H1 (cell line): ENCODE measurements around the gene PLCB1. TPM values are rescaled to one million over a fixed set of nuclear protein-coding genes. Genes with fewer than 3 reads are reported as not detected.

ENCODE experiments used
- CTCF ChIA-PET: fragments of 300-600 bp; sonication (Branson Sonifier 250); formaldehyde crosslinking; loops from one replicate; lab custom pipeline; 2021; ENCODE audit not compliant: partially characterized antibody; lab: Charles Lee
- POLR2A ChIA-PET: fragments of 300-600 bp; sonication (Branson Sonifier 250); formaldehyde crosslinking; loops from one replicate; lab custom pipeline; 2021; ENCODE audit warnings: inconsistent platforms; ENCODE audit not compliant: partially characterized antibody; lab: Charles Lee
- DNase-seq, 2 experiments: peaks; one replicate each; pipeline versions ENCODE4 v3.0.0 to v3.0.0-alpha.2; 2010 to 2022; ENCODE audit warnings: low spot score in 2 of 2, low read depth in 1 of 2, mixed read lengths in 1 of 2
- FAIRE-seq: peaks from 2 replicates; lab custom pipeline; 2011; peaks lifted over from hg19 to GRCh38; lab: Jason Lieb, UNC
- H2AFZ ChIP-seq: 2 replicates; pipeline ENCODE4 v1.8.1; 2012; ENCODE audit warnings: low read length, inconsistent platforms
- H2AK5ac ChIP-seq: 2 replicates; pipeline ENCODE4 v1.6.1; 2013; ENCODE audit warnings: low read depth, low read length
- H2BK120ac ChIP-seq: replicated peaks from 2 replicates; pipeline ENCODE3; 2013; ENCODE audit warnings: low read depth, low read length, inconsistent platforms
- H2BK12ac ChIP-seq: 2 replicates; pipeline ENCODE4 v1.6.1; 2013; ENCODE audit warnings: low read depth, low read length
- H2BK15ac ChIP-seq: 2 replicates; pipeline ENCODE4 v1.6.1; 2013; ENCODE audit warnings: low read length
- H2BK20ac ChIP-seq: 2 replicates; pipeline ENCODE4 v1.6.1; 2013; ENCODE audit warnings: low read length
- H2BK5ac ChIP-seq: 2 replicates; pipeline ENCODE4 v1.6.1; 2013; ENCODE audit warnings: low read depth, low read length
- H3K14ac ChIP-seq: 2 replicates; pipeline ENCODE4 v1.6.1; 2013; ENCODE audit warnings: inconsistent platforms; ENCODE audit not compliant: insufficient read length
- H3K18ac ChIP-seq: 2 replicates; pipeline ENCODE4 v1.6.1; 2013; ENCODE audit warnings: low read length; ENCODE audit errors: extremely low read depth
- H3K23ac ChIP-seq: 2 replicates; pipeline ENCODE4 v1.6.1; 2013; ENCODE audit warnings: inconsistent platforms; ENCODE audit not compliant: insufficient read length
- H3K23me2 ChIP-seq: 2 replicates; pipeline ENCODE4 v1.6.1; 2013; ENCODE audit warnings: low read depth, low read length
- H3K27ac ChIP-seq: 2 replicates; pipeline ENCODE4 v1.6.1; 2011; ENCODE audit warnings: low read depth, low read length, inconsistent platforms
- H3K27me3 ChIP-seq, 4 experiments: replicated peaks in 1 of 4; 1 replicate in 1 of 4; 2 replicates in 3 of 4; pipeline versions ENCODE4 v1.6.1 to v1.8.1; 2011 to 2013; ENCODE audit warnings: low read length in 3 of 4, mild to moderate bottlenecking in 3 of 4, inconsistent platforms in 2 of 4, mixed read lengths in 2 of 4, moderate library complexity in 1 of 4; ENCODE audit not compliant: control insufficient read depth in 3 of 4, insufficient read depth in 3 of 4; ENCODE audit errors: extremely low read depth in 1 of 4
- H3K36me3 ChIP-seq, 4 experiments: 2 replicates each; pipeline versions ENCODE4 v1.6.1 to v1.8.1; 2011 to 2013; ENCODE audit warnings: mild to moderate bottlenecking in 4 of 4, low read length in 3 of 4, moderate library complexity in 2 of 4, control low read depth in 1 of 4, inconsistent platforms in 1 of 4; ENCODE audit not compliant: insufficient read depth in 4 of 4, control insufficient read depth in 2 of 4
- H3K4ac ChIP-seq: replicated peaks from 2 replicates; pipeline ENCODE3; 2013; ENCODE audit warnings: low read length, low read depth, mixed read lengths, inconsistent platforms; ENCODE audit not compliant: insufficient read length
- H3K4me1 ChIP-seq, 4 experiments: replicated peaks in 1 of 4; 1 replicate in 1 of 4; 2 replicates in 3 of 4; pipeline versions ENCODE4 v1.6.1 to v1.8.1; 2011 to 2013; ENCODE audit warnings: low read length in 3 of 4, inconsistent platforms in 2 of 4, mixed read lengths in 1 of 4; ENCODE audit not compliant: insufficient read depth in 4 of 4, control insufficient read depth in 3 of 4
- H3K4me2 ChIP-seq, 2 experiments: 2 replicates each; pipeline versions ENCODE4 v1.6.1 to v1.8.1; 2011 to 2013; ENCODE audit warnings: low read depth in 2 of 2, low read length in 2 of 2, control low read depth in 1 of 2, inconsistent platforms in 1 of 2, mild to moderate bottlenecking in 1 of 2; ENCODE audit not compliant: insufficient read depth in 1 of 2
- H3K4me3 ChIP-seq, 4 experiments: fragments of 200-600, 300-600 bp in 1 of 4; sonication (generic), shearing (Covaris generic), sonication (Bioruptor Twin) in 1 of 4; 2 replicates each; pipeline versions ENCODE4 v1.5.1 to v1.8.1; 2011 to 2016; ENCODE audit warnings: low read length in 4 of 4, low read depth in 3 of 4, control low read depth in 2 of 4, inconsistent platforms in 2 of 4, mild to moderate bottlenecking in 2 of 4, mixed read lengths in 1 of 4, moderate library complexity in 1 of 4; ENCODE audit not compliant: insufficient read depth in 2 of 4; ENCODE audit errors: extremely low read depth in 1 of 4
- H3K56ac ChIP-seq: replicated peaks from 2 replicates; pipeline ENCODE3; 2013; ENCODE audit warnings: low read depth, mild to moderate bottlenecking, mixed read lengths, low read length, inconsistent platforms; ENCODE audit not compliant: insufficient read length
- H3K79me1 ChIP-seq: 2 replicates; pipeline ENCODE4 v1.6.1; 2013; ENCODE audit warnings: low read depth, low read length, control low read depth
- H3K79me2 ChIP-seq, 2 experiments: 2 replicates each; pipeline versions ENCODE4 v1.6.1 to v1.8.1; 2012 to 2013; ENCODE audit warnings: low read length in 2 of 2, mild to moderate bottlenecking in 2 of 2, inconsistent platforms in 1 of 2; ENCODE audit not compliant: insufficient read depth in 2 of 2, control insufficient read depth in 1 of 2
- H3K9ac ChIP-seq, 4 experiments: replicated peaks in 1 of 4; 1 replicate in 1 of 4; 2 replicates in 3 of 4; pipeline versions ENCODE4 v1.6.1 to v1.8.1; 2011 to 2013; ENCODE audit warnings: low read depth in 3 of 4, low read length in 3 of 4, control low read depth in 2 of 4, mild to moderate bottlenecking in 2 of 4, moderate library complexity in 2 of 4, inconsistent platforms in 1 of 4; ENCODE audit errors: extremely low read depth in 1 of 4
- H3K9me3 ChIP-seq, 2 experiments: 2 replicates each; pipeline versions ENCODE4 v1.6.1 to v1.8.1; 2012 to 2013; ENCODE audit warnings: mild to moderate bottlenecking in 2 of 2, moderate library complexity in 2 of 2, control low read depth in 1 of 2, inconsistent platforms in 1 of 2, low read depth in 1 of 2, low read length in 1 of 2, mixed read lengths in 1 of 2; ENCODE audit not compliant: insufficient read depth in 2 of 2
- H4K20me1 ChIP-seq, 2 experiments: replicated peaks in 1 of 2; 2 replicates each; pipeline versions ENCODE3 to v1.8.1; 2011 to 2013; ENCODE audit warnings: inconsistent platforms in 2 of 2, low read length in 2 of 2, mild to moderate bottlenecking in 1 of 2; ENCODE audit not compliant: insufficient read depth in 2 of 2, control insufficient read depth in 1 of 2
- H4K5ac ChIP-seq: 2 replicates; pipeline ENCODE4 v1.6.1; 2013; ENCODE audit warnings: low read length, low read depth, mixed read lengths, inconsistent platforms; ENCODE audit not compliant: insufficient read length
- H4K8ac ChIP-seq: 2 replicates; pipeline ENCODE4 v1.8.0; 2013; ENCODE audit warnings: mild to moderate bottlenecking, moderate library complexity, low read length, inconsistent platforms; ENCODE audit not compliant: insufficient read depth; ENCODE audit errors: extremely low read depth
- H4K91ac ChIP-seq: replicated peaks from 2 replicates; pipeline ENCODE3; 2013; ENCODE audit warnings: low read length, mixed read lengths, inconsistent platforms; ENCODE audit not compliant: insufficient read length
- BCL11A ChIP-seq, 2 experiments: IDR thresholded peaks; one replicate each; pipeline ENCODE4 v1.6.1; 2011; ENCODE audit warnings: low read depth in 2 of 2, low read length in 2 of 2, mild to moderate bottlenecking in 2 of 2
- CBX5 ChIP-seq: fragments of 300-800, 300-1000 bp; sonication (generic); IDR thresholded peaks from 2 replicates; pipeline ENCODE4 v1.7.1; 2016; ENCODE audit warnings: antibody characterized with exemption, low read length, low read depth
- CREB1 ChIP-seq: IDR thresholded peaks from 2 replicates; pipeline ENCODE4 v1.6.1; 2012; ENCODE audit warnings: inconsistent platforms
- EGR1 ChIP-seq: IDR thresholded peaks from 2 replicates; pipeline ENCODE4 v1.6.1; 2011; ENCODE audit warnings: low read depth, low read length, borderline replicate concordance
- EZH2 ChIP-seq: fragments of 200-600 bp; sonication (generic); IDR thresholded peaks from 2 replicates; pipeline ENCODE4 v1.7.1; 2012; ENCODE audit warnings: low read depth, mild to moderate bottlenecking, moderate library complexity, low read length, inconsistent platforms; ENCODE audit not compliant: severe bottlenecking
- KDM1A ChIP-seq: fragments of 200-600, 300-600 bp; sonication (generic); IDR thresholded peaks from 2 replicates; pipeline ENCODE4 v1.7.1; 2016; ENCODE audit warnings: mild to moderate bottlenecking, low read length, borderline replicate concordance
- KDM5A ChIP-seq: fragments of 200-600 bp; IDR thresholded peaks from 2 replicates; pipeline ENCODE4 v1.7.1; 2012; ENCODE audit warnings: mild to moderate bottlenecking, low read length, inconsistent platforms, mixed read lengths
- PHF8 ChIP-seq: fragments of 200-600 bp; sonication (generic); conservative IDR thresholded peaks from 2 replicates; pipeline ENCODE4 v1.7.1; 2012; ENCODE audit warnings: low read depth, mild to moderate bottlenecking, inconsistent platforms, low read length, moderate library complexity
- RBBP5 ChIP-seq: IDR thresholded peaks from 2 replicates; pipeline ENCODE4 v1.7.1; 2012; ENCODE audit warnings: low read depth, mild to moderate bottlenecking, inconsistent platforms, low read length, moderate library complexity, borderline replicate concordance
- RXRA ChIP-seq: IDR thresholded peaks from 2 replicates; pipeline ENCODE4 v1.6.1; 2011; ENCODE audit warnings: low read depth, mild to moderate bottlenecking, low read length, moderate library complexity; ENCODE audit not compliant: insufficient read depth
- SAP30 ChIP-seq: fragments of 300-600 bp; sonication (generic); IDR thresholded peaks from 2 replicates; pipeline ENCODE4 v1.7.1; 2012; ENCODE audit warnings: low read length, moderate library complexity, mild to moderate bottlenecking, inconsistent platforms; ENCODE audit not compliant: insufficient read depth, insufficient replicate concordance
- SIX5 ChIP-seq: IDR thresholded peaks from 2 replicates; pipeline ENCODE4 v1.6.1; 2011; ENCODE audit warnings: mild to moderate bottlenecking, low read depth, low read length
- SP4 ChIP-seq: IDR thresholded peaks from 2 replicates; pipeline ENCODE4 v1.6.1; 2012; ENCODE audit warnings: low read length, inconsistent platforms
- TEAD4 ChIP-seq: IDR thresholded peaks from 2 replicates; pipeline ENCODE4 v1.6.1; 2012; ENCODE audit warnings: low read depth, low read length, inconsistent platforms, mixed read lengths
- WGBS, 2 experiments: shearing (Covaris generic) in 1 of 2; methylation state at CpG; one replicate each; pipeline versions ENCODE4 v1.1.6 to v1.1.7; 2013 to 2015; ENCODE audit warnings: low lambda C conversion rate in 2 of 2, mixed read lengths in 2 of 2, inconsistent platforms in 1 of 2, low coverage in 1 of 2, missing lambda C conversion rate in 1 of 2; ENCODE audit not compliant: insufficient replicate concordance in 2 of 2, insufficient coverage in 1 of 2, insufficient read length in 1 of 2; ENCODE audit errors: extremely low coverage in 1 of 2, missing lambda C conversion rate in 1 of 2; 5-methylcytosine and 5-hydroxymethylcytosine counted together
- polyA plus RNA-seq, 7 experiments: library from polyadenylated mRNA; depleted of rRNA in 3 of 7; stranded (reverse) in 5 of 7; unstranded in 2 of 7; fragments of >200 nt in 5 of 7; fragments of 200-250 nt in 2 of 7; gene quantifications; 1 replicate in 5 of 7; 2 replicates in 1 of 7; 4 replicates in 1 of 7; pipeline versions ENCODE4 v1.2.1 to v1.2.3, GENCODE V29; 2011 to 2013; ENCODE audit warnings: missing spikeins in 2 of 7, mixed read lengths in 2 of 7
- total RNA-seq: library from RNA; stranded (reverse); fragmentation: NEBNext Ultra II Directional; extraction: Animal tissue kit (Norgen Biotek cat#: 25700); gene quantifications from 2 replicates; pipeline ENCODE4 v1.2.1, GENCODE V29; 2021

PLCB1 gene
- total and polyA plus RNA-seq, 2 of the 8 experiments (the other 6 are each of a cell fraction or from before 2014, with no cell fraction given) = 2.6 to 9.1 TPM

GRCh38 chr20:8661229-8661952, 529.3 kb downstream of the PLCB1 start:
- FAIRE-seq = no peak
- no peak for TF ChIP-seq KDM5A
- no peak for TF ChIP-seq PHF8
- no peak for TF ChIP-seq SP4
- no peak for TF ChIP-seq TEAD4
- no peak for TF ChIP-seq RBBP5
- no peak for TF ChIP-seq KDM1A
- no peak for TF ChIP-seq BCL11A (IDR thresholded peaks at IDR 0.05; ENCODE audit: low read depth in 2 of 2, low read length in 2 of 2)
- TF ChIP-seq SIX5 = no peak
- TF ChIP-seq CREB1 = no peak
- TF ChIP-seq CBX5 = no peak
- no peak for TF ChIP-seq RXRA
- TF ChIP-seq SAP30 = no peak
- TF ChIP-seq EGR1 = no peak
- TF ChIP-seq EZH2 = no peak

More at GRCh38 chr20:8661229-8661952, 529.3 kb downstream of the PLCB1 start:
- Histone ChIP-seq H4K5ac (no peak overlapping the region), H3K23ac (no peak overlapping the region), H3K27me3 (no peaks in the 10 kb centered on the region), H3K14ac (no peak overlapping the region), H2BK20ac (no peak overlapping the region), H3K56ac (no peak overlapping the region), H3K18ac (no peak overlapping the region), H2BK12ac (no peak overlapping the region), H3K23me2 (no peaks in the 10 kb centered on the region), H3K4me2 (no peak overlapping the region), H3K9me3 (no peaks in the 10 kb centered on the region), H2BK120ac (no peak overlapping the region), H3K79me2 (no peaks in the 10 kb centered on the region), H3K4me3 (no peak overlapping the region), H4K20me1 (no peaks in the 10 kb centered on the region), H2BK15ac (no peak overlapping the region), H3K36me3 (no peaks in the 10 kb centered on the region), H3K27ac (no peak overlapping the region), H4K8ac (no peak overlapping the region), H4K91ac (no peak overlapping the region), H3K9ac (no peak overlapping the region), H3K4me1 (no peaks in the 10 kb centered on the region), H3K79me1 (no peaks in the 10 kb centered on the region), H2AFZ (no peak overlapping the region), H2BK5ac (no peak overlapping the region), H3K4ac (no peak overlapping the region), H2AK5ac (no peak overlapping the region)
- ChIA-PET POLR2A (no interaction called here), CTCF (no interaction called here)
- WGBS, 2 experiments = 86% methylated on average over 8 of the region's 8 CpGs; no CpG with 5 or more reads in 1 of the 2 experiments
- no peak for DNase-seq
